ENCODE data around the gene SYNJ1. TPM values are rescaled to one million over a fixed set of nuclear protein-coding genes. Genes with fewer than 3 reads are reported as not detected.

SYNJ1 gene
- total and polyA plus RNA-seq, 2 of the 4 experiments (the other 2 are of a cell fraction) = 3.6 to 4.6 TPM

DNA sequence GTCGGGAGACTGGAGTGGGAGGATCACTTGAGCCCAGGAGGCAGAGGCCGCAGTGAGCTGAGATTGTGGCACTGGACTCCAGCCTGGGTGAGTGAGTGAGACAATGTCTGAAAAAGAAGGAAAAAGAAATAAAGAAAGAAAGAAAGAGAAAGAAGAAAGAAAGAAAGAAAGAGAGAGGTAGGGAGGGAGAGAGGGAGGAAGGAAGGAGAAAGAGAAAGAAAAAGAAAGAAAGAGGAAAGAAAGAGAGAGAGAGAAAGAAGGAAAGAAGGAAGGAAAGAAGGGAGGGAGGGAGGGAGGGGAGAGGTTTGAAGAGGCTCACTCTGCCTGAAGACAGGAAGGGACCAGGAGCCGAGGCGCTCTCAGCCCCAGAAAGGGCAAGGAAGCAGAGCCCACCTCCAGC lies 137.7 kb downstream of the SYNJ1 start:
- no peak overlapping the region for H3K18ac ChIP-seq (ENCODE audit: low read depth, low read length)
- POLR2A ChIA-PET (ENCODE audit: unreplicated experiment) = no interaction called here
- H3K79me1 ChIP-seq (ENCODE audit: low read depth in 1 of 2, low read length in 2 of 2) = no peaks in the 10 kb centered on the region
- in situ Hi-C loops (cut with MboI; ENCODE audit: low sequenced_read_pairs) = no loop called here
- H3K23ac ChIP-seq (ENCODE audit: low read depth, low read length) = no peak overlapping the region
- H3K14ac ChIP-seq (replicated peaks; ENCODE audit: low read depth, low read length) = no peak overlapping the region
- H3K4ac ChIP-seq (ENCODE audit: low read depth, low read length) = no peak overlapping the region
- dilution Hi-C loops (cut with HindIII; ENCODE audit: low sequenced_read_pairs, unreplicated experiment) = no loop called here
- ATAC-seq (ENCODE audit: low read depth) = no peak
- H4K5ac ChIP-seq (ENCODE audit: low read depth, low read length) = no peak overlapping the region; the same call in 1 of the 2 replicates
- H4K8ac ChIP-seq (ENCODE audit: low read depth in 2 of 2, low read length in 2 of 2) = no peak overlapping the region
- H3K4me1 ChIP-seq (ENCODE audit: control insufficient read depth, insufficient read depth, low read length) = no peaks in the 10 kb centered on the region
- no peak overlapping the region for H3K56ac ChIP-seq (ENCODE audit: extremely low read depth, insufficient read depth, low read length)
- H4K20me1 ChIP-seq (ENCODE audit: insufficient read depth, low read length) = no peaks in the 10 kb centered on the region
- no TSS peak for BruUV-seq (replicated peaks)
- no peaks in the 10 kb centered on the region for H3K9me3 ChIP-seq (ENCODE audit: control insufficient read depth, insufficient read depth, low read length)
- H2BK15ac ChIP-seq (ENCODE audit: low read depth, low read length) = no peak overlapping the region
- no peak overlapping the region for H3K4me3 ChIP-seq (ENCODE audit: insufficient read depth, low read depth, low read length)
- H2BK5ac ChIP-seq (ENCODE audit: low read depth, low read length, poor library complexity, severe bottlenecking) = no peak overlapping the region
- H3K9me1 ChIP-seq (ENCODE audit: insufficient read depth, low read length) = no peaks in the 10 kb centered on the region; the same call in 1 of the 2 replicates
- H2BK20ac ChIP-seq (ENCODE audit: low read depth, low read length) = no peak overlapping the region
- no peak overlapping the region for H2AK9ac ChIP-seq (replicated peaks; ENCODE audit: low read depth, low read length, poor library complexity)
- H2AK5ac ChIP-seq (ENCODE audit: low read depth, low read length) = no peak overlapping the region
- no peak for DNase-seq
- TF ChIP-seq MXI1 (IDR thresholded peaks at IDR 0.05; ENCODE audit: borderline replicate concordance, low read depth, low read length) (no peak), CEBPB (IDR thresholded peaks at IDR 0.05; ENCODE audit: low read depth, low read length) (no peak), SMC3 (IDR thresholded peaks at IDR 0.05; ENCODE audit: low read depth, low read length) (no peak), MAZ (IDR thresholded peaks at IDR 0.05; ENCODE audit: borderline replicate concordance, low read depth, low read length) (no peak)
- TF ChIP-seq, protein P1, sequence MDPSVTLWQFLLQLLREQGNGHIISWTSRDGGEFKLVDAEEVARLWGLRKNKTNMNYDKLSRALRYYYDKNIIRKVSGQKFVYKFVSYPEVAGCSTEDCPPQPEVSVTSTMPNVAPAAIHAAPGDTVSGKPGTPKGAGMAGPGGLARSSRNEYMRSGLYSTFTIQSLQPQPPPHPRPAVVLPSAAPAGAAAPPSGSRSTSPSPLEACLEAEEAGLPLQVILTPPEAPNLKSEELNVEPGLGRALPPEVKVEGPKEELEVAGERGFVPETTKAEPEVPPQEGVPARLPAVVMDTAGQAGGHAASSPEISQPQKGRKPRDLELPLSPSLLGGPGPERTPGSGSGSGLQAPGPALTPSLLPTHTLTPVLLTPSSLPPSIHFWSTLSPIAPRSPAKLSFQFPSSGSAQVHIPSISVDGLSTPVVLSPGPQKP (IDR thresholded peaks at IDR 0.05; ENCODE audit: borderline replicate concordance, low read depth, low read length) = no peak
- TF ChIP-seq, protein P2, sequence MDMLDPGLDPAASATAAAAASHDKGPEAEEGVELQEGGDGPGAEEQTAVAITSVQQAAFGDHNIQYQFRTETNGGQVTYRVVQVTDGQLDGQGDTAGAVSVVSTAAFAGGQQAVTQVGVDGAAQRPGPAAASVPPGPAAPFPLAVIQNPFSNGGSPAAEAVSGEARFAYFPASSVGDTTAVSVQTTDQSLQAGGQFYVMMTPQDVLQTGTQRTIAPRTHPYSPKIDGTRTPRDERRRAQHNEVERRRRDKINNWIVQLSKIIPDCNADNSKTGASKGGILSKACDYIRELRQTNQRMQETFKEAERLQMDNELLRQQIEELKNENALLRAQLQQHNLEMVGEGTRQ (IDR thresholded peaks at IDR 0.05; ENCODE audit: low read depth, low read length) = no peak
- 100% methylated on average over 2 of the region's 4 CpGs; no CpG with 5 or more reads in 1 of the 2 experiments for WGBS, 2 experiments (ENCODE audit: extremely low coverage in 2 of 2, insufficient read length in 1 of 2)
- CTCF ChIA-PET = interaction anchor here (0.9 to 1.0 kb wide), 2 partner anchors 19 to 20 kb away, joined by 3 read pairs; no protein-coding TSS in a partner anchor
- no peaks in the 10 kb centered on the region for H3K36me3 ChIP-seq (ENCODE audit: control insufficient read depth, insufficient read depth, low read length)
- intact Hi-C loops (cut with micrococcal nuclease) = no loop called here
- H3K9ac ChIP-seq (ENCODE audit: low read depth, low read length) = no peak overlapping the region
- H2BK120ac ChIP-seq (ENCODE audit: low read depth, low read length) = no peak overlapping the region
- H3K27ac ChIP-seq (ENCODE audit: insufficient read depth, low read length) = no peak overlapping the region
- H4K91ac ChIP-seq (ENCODE audit: insufficient read depth, low read depth, low read length) = no peak overlapping the region
- H3K27me3 ChIP-seq (ENCODE audit: control insufficient read depth, insufficient read depth, low read length) = peaks cover 11% of the 10 kb centered on the region
- no peak overlapping the region for H3K4me2 ChIP-seq (ENCODE audit: low read depth, low read length)
- H2AFZ ChIP-seq (replicated peaks; ENCODE audit: low read length, poor library complexity) = peak overlapping the region; percentile 70
